H1 (cell line): ENCODE data around the gene PRRT1. TPM values are rescaled to one million over a fixed set of nuclear protein-coding genes. Genes with fewer than 3 reads are reported as not detected.

ENCODE experiments used
- CTCF ChIA-PET: fragments of 300-600 bp; sonication (Branson Sonifier 250); formaldehyde crosslinking; loops from one replicate; lab custom pipeline; 2021; ENCODE audit not compliant: partially characterized antibody; lab: Charles Lee
- POLR2A ChIA-PET: fragments of 300-600 bp; sonication (Branson Sonifier 250); formaldehyde crosslinking; loops from one replicate; lab custom pipeline; 2021; ENCODE audit warnings: inconsistent platforms; ENCODE audit not compliant: partially characterized antibody; lab: Charles Lee
- DNase-seq, 2 experiments: peaks; one replicate each; pipeline versions ENCODE4 v3.0.0 to v3.0.0-alpha.2; 2010 to 2022; ENCODE audit warnings: low spot score in 2 of 2, low read depth in 1 of 2, mixed read lengths in 1 of 2
- FAIRE-seq: peaks from 2 replicates; lab custom pipeline; 2011; peaks lifted over from hg19 to GRCh38; lab: Jason Lieb, UNC
- H2AFZ ChIP-seq: 2 replicates; pipeline ENCODE4 v1.8.1; 2012; ENCODE audit warnings: low read length, inconsistent platforms
- H2AK5ac ChIP-seq: 2 replicates; pipeline ENCODE4 v1.6.1; 2013; ENCODE audit warnings: low read depth, low read length
- H2BK120ac ChIP-seq: replicated peaks from 2 replicates; pipeline ENCODE3; 2013; ENCODE audit warnings: low read depth, low read length, inconsistent platforms
- H2BK12ac ChIP-seq: 2 replicates; pipeline ENCODE4 v1.6.1; 2013; ENCODE audit warnings: low read depth, low read length
- H2BK15ac ChIP-seq: 2 replicates; pipeline ENCODE4 v1.6.1; 2013; ENCODE audit warnings: low read length
- H2BK20ac ChIP-seq: 2 replicates; pipeline ENCODE4 v1.6.1; 2013; ENCODE audit warnings: low read length
- H2BK5ac ChIP-seq: 2 replicates; pipeline ENCODE4 v1.6.1; 2013; ENCODE audit warnings: low read depth, low read length
- H3K14ac ChIP-seq: 2 replicates; pipeline ENCODE4 v1.6.1; 2013; ENCODE audit warnings: inconsistent platforms; ENCODE audit not compliant: insufficient read length
- H3K18ac ChIP-seq: 2 replicates; pipeline ENCODE4 v1.6.1; 2013; ENCODE audit warnings: low read length; ENCODE audit errors: extremely low read depth
- H3K23ac ChIP-seq: 2 replicates; pipeline ENCODE4 v1.6.1; 2013; ENCODE audit warnings: inconsistent platforms; ENCODE audit not compliant: insufficient read length
- H3K23me2 ChIP-seq: 2 replicates; pipeline ENCODE4 v1.6.1; 2013; ENCODE audit warnings: low read depth, low read length
- H3K27ac ChIP-seq: 2 replicates; pipeline ENCODE4 v1.6.1; 2011; ENCODE audit warnings: low read depth, low read length, inconsistent platforms
- H3K27me3 ChIP-seq, 4 experiments: replicated peaks in 1 of 4; 1 replicate in 1 of 4; 2 replicates in 3 of 4; pipeline versions ENCODE4 v1.6.1 to v1.8.1; 2011 to 2013; ENCODE audit warnings: low read length in 3 of 4, mild to moderate bottlenecking in 3 of 4, inconsistent platforms in 2 of 4, mixed read lengths in 2 of 4, moderate library complexity in 1 of 4; ENCODE audit not compliant: control insufficient read depth in 3 of 4, insufficient read depth in 3 of 4; ENCODE audit errors: extremely low read depth in 1 of 4
- H3K36me3 ChIP-seq, 4 experiments: 2 replicates each; pipeline versions ENCODE4 v1.6.1 to v1.8.1; 2011 to 2013; ENCODE audit warnings: mild to moderate bottlenecking in 4 of 4, low read length in 3 of 4, moderate library complexity in 2 of 4, control low read depth in 1 of 4, inconsistent platforms in 1 of 4; ENCODE audit not compliant: insufficient read depth in 4 of 4, control insufficient read depth in 2 of 4
- H3K4ac ChIP-seq: replicated peaks from 2 replicates; pipeline ENCODE3; 2013; ENCODE audit warnings: low read length, low read depth, mixed read lengths, inconsistent platforms; ENCODE audit not compliant: insufficient read length
- H3K4me1 ChIP-seq, 4 experiments: replicated peaks in 1 of 4; 1 replicate in 1 of 4; 2 replicates in 3 of 4; pipeline versions ENCODE4 v1.6.1 to v1.8.1; 2011 to 2013; ENCODE audit warnings: low read length in 3 of 4, inconsistent platforms in 2 of 4, mixed read lengths in 1 of 4; ENCODE audit not compliant: insufficient read depth in 4 of 4, control insufficient read depth in 3 of 4
- H3K4me2 ChIP-seq, 2 experiments: 2 replicates each; pipeline versions ENCODE4 v1.6.1 to v1.8.1; 2011 to 2013; ENCODE audit warnings: low read depth in 2 of 2, low read length in 2 of 2, control low read depth in 1 of 2, inconsistent platforms in 1 of 2, mild to moderate bottlenecking in 1 of 2; ENCODE audit not compliant: insufficient read depth in 1 of 2
- H3K4me3 ChIP-seq, 4 experiments: fragments of 200-600, 300-600 bp in 1 of 4; sonication (generic), shearing (Covaris generic), sonication (Bioruptor Twin) in 1 of 4; 2 replicates each; pipeline versions ENCODE4 v1.5.1 to v1.8.1; 2011 to 2016; ENCODE audit warnings: low read length in 4 of 4, low read depth in 3 of 4, control low read depth in 2 of 4, inconsistent platforms in 2 of 4, mild to moderate bottlenecking in 2 of 4, mixed read lengths in 1 of 4, moderate library complexity in 1 of 4; ENCODE audit not compliant: insufficient read depth in 2 of 4; ENCODE audit errors: extremely low read depth in 1 of 4
- H3K56ac ChIP-seq: replicated peaks from 2 replicates; pipeline ENCODE3; 2013; ENCODE audit warnings: low read depth, mild to moderate bottlenecking, mixed read lengths, low read length, inconsistent platforms; ENCODE audit not compliant: insufficient read length
- H3K79me1 ChIP-seq: 2 replicates; pipeline ENCODE4 v1.6.1; 2013; ENCODE audit warnings: low read depth, low read length, control low read depth
- H3K79me2 ChIP-seq, 2 experiments: 2 replicates each; pipeline versions ENCODE4 v1.6.1 to v1.8.1; 2012 to 2013; ENCODE audit warnings: low read length in 2 of 2, mild to moderate bottlenecking in 2 of 2, inconsistent platforms in 1 of 2; ENCODE audit not compliant: insufficient read depth in 2 of 2, control insufficient read depth in 1 of 2
- H3K9ac ChIP-seq, 4 experiments: replicated peaks in 1 of 4; 1 replicate in 1 of 4; 2 replicates in 3 of 4; pipeline versions ENCODE4 v1.6.1 to v1.8.1; 2011 to 2013; ENCODE audit warnings: low read depth in 3 of 4, low read length in 3 of 4, control low read depth in 2 of 4, mild to moderate bottlenecking in 2 of 4, moderate library complexity in 2 of 4, inconsistent platforms in 1 of 4; ENCODE audit errors: extremely low read depth in 1 of 4
- H3K9me3 ChIP-seq, 2 experiments: 2 replicates each; pipeline versions ENCODE4 v1.6.1 to v1.8.1; 2012 to 2013; ENCODE audit warnings: mild to moderate bottlenecking in 2 of 2, moderate library complexity in 2 of 2, control low read depth in 1 of 2, inconsistent platforms in 1 of 2, low read depth in 1 of 2, low read length in 1 of 2, mixed read lengths in 1 of 2; ENCODE audit not compliant: insufficient read depth in 2 of 2
- H4K20me1 ChIP-seq, 2 experiments: replicated peaks in 1 of 2; 2 replicates each; pipeline versions ENCODE3 to v1.8.1; 2011 to 2013; ENCODE audit warnings: inconsistent platforms in 2 of 2, low read length in 2 of 2, mild to moderate bottlenecking in 1 of 2; ENCODE audit not compliant: insufficient read depth in 2 of 2, control insufficient read depth in 1 of 2
- H4K5ac ChIP-seq: 2 replicates; pipeline ENCODE4 v1.6.1; 2013; ENCODE audit warnings: low read length, low read depth, mixed read lengths, inconsistent platforms; ENCODE audit not compliant: insufficient read length
- H4K8ac ChIP-seq: 2 replicates; pipeline ENCODE4 v1.8.0; 2013; ENCODE audit warnings: mild to moderate bottlenecking, moderate library complexity, low read length, inconsistent platforms; ENCODE audit not compliant: insufficient read depth; ENCODE audit errors: extremely low read depth
- H4K91ac ChIP-seq: replicated peaks from 2 replicates; pipeline ENCODE3; 2013; ENCODE audit warnings: low read length, mixed read lengths, inconsistent platforms; ENCODE audit not compliant: insufficient read length
- ATF2 ChIP-seq: IDR thresholded peaks from 2 replicates; pipeline ENCODE4 v1.6.1; 2012; ENCODE audit warnings: low read length, inconsistent platforms
- CREB1 ChIP-seq: IDR thresholded peaks from 2 replicates; pipeline ENCODE4 v1.6.1; 2012; ENCODE audit warnings: inconsistent platforms
- EGR1 ChIP-seq: IDR thresholded peaks from 2 replicates; pipeline ENCODE4 v1.6.1; 2011; ENCODE audit warnings: low read depth, low read length, borderline replicate concordance
- EZH2 ChIP-seq: fragments of 200-600 bp; sonication (generic); IDR thresholded peaks from 2 replicates; pipeline ENCODE4 v1.7.1; 2012; ENCODE audit warnings: low read depth, mild to moderate bottlenecking, moderate library complexity, low read length, inconsistent platforms; ENCODE audit not compliant: severe bottlenecking
- WGBS, 2 experiments: shearing (Covaris generic) in 1 of 2; methylation state at CpG; one replicate each; pipeline versions ENCODE4 v1.1.6 to v1.1.7; 2013 to 2015; ENCODE audit warnings: low lambda C conversion rate in 2 of 2, mixed read lengths in 2 of 2, inconsistent platforms in 1 of 2, low coverage in 1 of 2, missing lambda C conversion rate in 1 of 2; ENCODE audit not compliant: insufficient replicate concordance in 2 of 2, insufficient coverage in 1 of 2, insufficient read length in 1 of 2; ENCODE audit errors: extremely low coverage in 1 of 2, missing lambda C conversion rate in 1 of 2; 5-methylcytosine and 5-hydroxymethylcytosine counted together
- polyA plus RNA-seq, 7 experiments: library from polyadenylated mRNA; depleted of rRNA in 3 of 7; stranded (reverse) in 5 of 7; unstranded in 2 of 7; fragments of >200 nt in 5 of 7; fragments of 200-250 nt in 2 of 7; gene quantifications; 1 replicate in 5 of 7; 2 replicates in 1 of 7; 4 replicates in 1 of 7; pipeline versions ENCODE4 v1.2.1 to v1.2.3, GENCODE V29; 2011 to 2013; ENCODE audit warnings: missing spikeins in 2 of 7, mixed read lengths in 2 of 7
- total RNA-seq: library from RNA; stranded (reverse); fragmentation: NEBNext Ultra II Directional; extraction: Animal tissue kit (Norgen Biotek cat#: 25700); gene quantifications from 2 replicates; pipeline ENCODE4 v1.2.1, GENCODE V29; 2021

Gene PRRT1
- total and polyA plus RNA-seq, 2 of the 8 experiments (the other 6 are each of a cell fraction or from before 2014, with no cell fraction given): 0.71 to 2.8 TPM

- Histone ChIP-seq H2BK15ac (peak overlapping the region; percentile 98; the same call in 1 of the 2 replicates), H4K20me1 (no peaks in the 10 kb centered on the region), H3K4me3 (peak overlapping the region in 2 of 4 experiments; percentile 55 to 76; a peak in 4 of 8 replicates), H3K27me3 (peaks cover 4 to 41% (median 37%) of the 10 kb centered on the region in 4 experiments), H3K27ac (no peak overlapping the region), H3K4ac (no peak overlapping the region), H3K4me2 (peak overlapping the region; percentile 94 to 100), H2BK12ac (no peak overlapping the region), H2AK5ac (no peak overlapping the region; the same call in 1 of the 2 replicates), H3K23ac (no peak overlapping the region), H3K56ac (no peak overlapping the region), H3K9ac (no peak overlapping the region), H2AFZ (no peak overlapping the region), H3K23me2 (peaks cover 25% of the 10 kb centered on the region), H3K79me2 (peaks cover 0 to 5% of the 10 kb centered on the region in 2 experiments; a peak in 1 of 4 replicates), H3K14ac (no peak overlapping the region), H4K8ac (no peak overlapping the region), H3K36me3 (peaks cover under 1 to 3% (median 1%) of the 10 kb centered on the region in 4 experiments; a peak in 2 of 8 replicates), H2BK5ac (no peak overlapping the region), H3K9me3 (no peaks in the 10 kb centered on the region), H3K4me1 (peaks cover 14 to 37% (median 17%) of the 10 kb centered on the region in 4 experiments), H4K91ac (no peak overlapping the region), H3K79me1 (0 out of 2 replicates have a peak, but pooled peaks cover 3% of the 10 kb centered on the region), H2BK20ac (no peak overlapping the region), H4K5ac (no peak overlapping the region), H3K18ac (peak overlapping the region; percentile 62; the same call in 1 of the 2 replicates), H2BK120ac (no peak overlapping the region)
- no peak for FAIRE-seq
- no peak for TF ChIP-seq EZH2
- no peak for TF ChIP-seq ATF2
- TF ChIP-seq EGR1: no peak
- no peak for TF ChIP-seq CREB1
- DNase-seq: no peak
- WGBS, 2 experiments: 33% methylated on average over 5 of the region's 8 CpGs; no CpG with 5 or more reads in 1 of the 2 experiments
- ChIA-PET POLR2A (interaction anchor here (0.6 to 4.7 kb wide), 20 partner anchors 8 to 80 kb away, joined by 3 to 30 read pairs (median 4); partner anchors contain the start of genes ATF6B, EGFL8, FKBPL and GPSM3), CTCF (interaction anchor here (1.0 to 4.7 kb wide), 5 partner anchors 13 to 37 kb away, joined by 4 to 23 read pairs (median 5); partner anchors contain the start of genes ATF6B and EGFL8)
These were observed 417 bp downstream of the PRRT1 start for GRCh38 chr6:32151181-32151862.
